ENCODE results near the gene ZNF609. TPM values are rescaled to one million over a fixed set of nuclear protein-coding genes. Genes with fewer than 3 reads are reported as not detected.

ZNF609 gene
- total RNA-seq, 4 donors from 2014 or later, result 18.6 to 40.1 (median 23.7) TPM

GRCh38 chr15:64571857-64572291, 111.5 kb downstream of the ZNF609 start:
- WGBS, result 45% methylated on average over 4 of the region's 4 CpGs
- H3K9me3 ChIP-seq, result no peaks in the 10 kb centered on the region
- no peak for TF ChIP-seq POLR2AphosphoS5 (IDR thresholded peaks at IDR 0.05)
- H3K27me3 ChIP-seq, result no peaks in the 10 kb centered on the region
- H3K4me3 ChIP-seq, result no peak overlapping the region
- H3K36me3 ChIP-seq, result peaks cover 5% of the 10 kb centered on the region
- peaks cover 31% of the 10 kb centered on the region for H3K4me1 ChIP-seq
- no peak for DNase-seq (ENCODE audit: low spot score in 2 of 2)
- H3K27ac ChIP-seq, result no peak overlapping the region

GRCh38 chr15:64572856-64573255, 112.5 kb downstream of the ZNF609 start:
- WGBS, result 88% methylated on average over 6 of the region's 6 CpGs
- Histone ChIP-seq H3K4me3 (no peak overlapping the region), H3K27ac (no peak overlapping the region), H3K27me3 (no peaks in the 10 kb centered on the region), H3K4me1 (peaks cover 31% of the 10 kb centered on the region), H3K36me3 (peaks cover under 1% of the 10 kb centered on the region), H3K9me3 (no peaks in the 10 kb centered on the region)
- DNase-seq (ENCODE audit: low spot score in 2 of 2), result no peak
- TF ChIP-seq CTCF (IDR thresholded peaks at IDR 0.05), result no peak
- no peak for TF ChIP-seq POLR2A (IDR thresholded peaks at IDR 0.05)
- TF ChIP-seq POLR2AphosphoS5 (IDR thresholded peaks at IDR 0.05), result no peak
- TF ChIP-seq EP300 (IDR thresholded peaks at IDR 0.05), result no peak

- H3K4me3 ChIP-seq, result no peak overlapping the region
- no peaks in the 10 kb centered on the region for H3K27me3 ChIP-seq
- WGBS, result 30% methylated on average over 1 of the region's 1 CpG
- H3K9me3 ChIP-seq, result no peaks in the 10 kb centered on the region
- DNase-seq (ENCODE audit: low spot score in 2 of 2), result no peak
- no peak for TF ChIP-seq POLR2A (IDR thresholded peaks at IDR 0.05)
- no peak for TF ChIP-seq POLR2AphosphoS5 (IDR thresholded peaks at IDR 0.05)
- TF ChIP-seq CTCF (IDR thresholded peaks at IDR 0.05), result no peak
- TF ChIP-seq EP300 (IDR thresholded peaks at IDR 0.05), result no peak
- peaks cover 24% of the 10 kb centered on the region for H3K4me1 ChIP-seq
- no peak overlapping the region for H3K27ac ChIP-seq
- no peaks in the 10 kb centered on the region for H3K36me3 ChIP-seq
Observed at GRCh38 chr15:64574301-64575017, 114.1 kb downstream of the ZNF609 start.

- Histone ChIP-seq H3K36me3 (no peaks in the 10 kb centered on the region), H3K27me3 (no peaks in the 10 kb centered on the region), H3K4me3 (no peak overlapping the region), H3K27ac (no peak overlapping the region), H3K4me1 (peaks cover 4% of the 10 kb centered on the region), H3K9me3 (peaks cover 6% of the 10 kb centered on the region)
- no peak for DNase-seq (ENCODE audit: low spot score in 2 of 2)
- WGBS, result 95% methylated on average over 9 of the region's 9 CpGs
- TF ChIP-seq POLR2AphosphoS5 (IDR thresholded peaks at IDR 0.05) (no peak), POLR2A (IDR thresholded peaks at IDR 0.05) (no peak)
Observed at GRCh38 chr15:64580696-64581407, 120.5 kb downstream of the ZNF609 start.

GRCh38 chr15:64581408-64581761, 121.0 kb downstream of the ZNF609 start:
- H3K9me3 ChIP-seq, result peaks cover 6% of the 10 kb centered on the region
- no peaks in the 10 kb centered on the region for H3K27me3 ChIP-seq
- peaks cover 6% of the 10 kb centered on the region for H3K4me1 ChIP-seq
- H3K27ac ChIP-seq, result no peak overlapping the region
- 95% methylated on average over 2 of the region's 2 CpGs for whole genome bisulfite sequencing
- no peaks in the 10 kb centered on the region for H3K36me3 ChIP-seq
- TF ChIP-seq POLR2AphosphoS5 (IDR thresholded peaks at IDR 0.05) (no peak), POLR2A (IDR thresholded peaks at IDR 0.05) (no peak), EP300 (IDR thresholded peaks at IDR 0.05) (no peak), CTCF (IDR thresholded peaks at IDR 0.05) (no peak)
- H3K4me3 ChIP-seq, result no peak overlapping the region
- DNase-seq (ENCODE audit: low spot score in 2 of 2), result no peak

- 91% methylated on average over 3 of the region's 3 CpGs for WGBS
- TF ChIP-seq POLR2A (IDR thresholded peaks at IDR 0.05) (no peak), CTCF (IDR thresholded peaks at IDR 0.05) (no peak), POLR2AphosphoS5 (IDR thresholded peaks at IDR 0.05) (no peak), EP300 (IDR thresholded peaks at IDR 0.05) (no peak)
- Histone ChIP-seq H3K9me3 (peaks cover 6% of the 10 kb centered on the region), H3K36me3 (no peaks in the 10 kb centered on the region), H3K4me1 (peaks cover 10% of the 10 kb centered on the region), H3K27me3 (no peaks in the 10 kb centered on the region), H3K27ac (no peak overlapping the region), H3K4me3 (no peak overlapping the region)
- no peak for DNase-seq (ENCODE audit: low spot score in 2 of 2)
Observed at GRCh38 chr15:64582202-64582601, 121.8 kb downstream of the ZNF609 start.

Data from suprapubic skin (tissue), 4 donors.